Stimulated activated CD8-positive, alpha-beta memory T cell treated with anti-CD3 and anti-CD28 coated beads, Interleukin-15, amount 100 ng/mL, for 1 hour (primary cell): ENCODE measurements around the gene BFSP2.
"Not testable (repeated sequence)": the region's sequence is repeated elsewhere in the genome, so short reads cannot be mapped to it uniquely, and the experiment has no call there.

Experiments used
- DNase-seq: peaks from one replicate; pipeline ENCODE4 v3.0.0-alpha.2; 2020; ENCODE audit warnings: low read depth

Gene BFSP2

GRCh38 chr3:133457465-133458067 is 57.7 kb downstream of the BFSP2 start:
- no peak for DNase-seq

GRCh38 chr3:133459400-133459799 is 59.5 kb downstream of the BFSP2 start:
- DNase-seq: no peak

- DNase-seq: no peak
Measured at GRCh38 chr3:133460809-133461208, 61.0 kb downstream of the BFSP2 start.

GRCh38 chr3:133461291-133461690 is 61.4 kb downstream of the BFSP2 start:
- no peak for DNase-seq

- no peak for DNase-seq
Measured at GRCh38 chr3:133463347-133463860, 63.5 kb downstream of the BFSP2 start.

GRCh38 chr3:133464573-133464972 is 64.7 kb downstream of the BFSP2 start:
- no peak for DNase-seq

GRCh38 chr3:133466531-133467386 is 66.9 kb downstream of the BFSP2 start:
- no peak for DNase-seq

- no peak for DNase-seq
Measured at GRCh38 chr3:133467780-133468179, 67.9 kb downstream of the BFSP2 start.

GRCh38 chr3:133468251-133468721 is 68.4 kb downstream of the BFSP2 start:
- no peak for DNase-seq

- DNase-seq: no peak
Measured at GRCh38 chr3:133469140-133469731, 69.4 kb downstream of the BFSP2 start.

GRCh38 chr3:133472242-133472641 is 72.4 kb downstream of the BFSP2 start:
- no peak for DNase-seq

- DNase-seq: no peak
Measured at GRCh38 chr3:133472889-133473288, 73.0 kb downstream of the BFSP2 start.

GRCh38 chr3:133473472-133474191 is 73.8 kb downstream of the BFSP2 start:
- DNase-seq: not testable (repeated sequence)

- no peak for DNase-seq
Measured at GRCh38 chr3:133474251-133474801, 74.5 kb downstream of the BFSP2 start.

GRCh38 chr3:133474817-133475216 is 75.0 kb downstream of the BFSP2 start:
- DNase-seq: no peak

- no peak for DNase-seq
Measured at GRCh38 chr3:133475245-133476010, 75.6 kb downstream of the BFSP2 start.

- no peak for DNase-seq
Measured at GRCh38 chr3:133476971-133477375, 77.1 kb downstream of the BFSP2 start.

GRCh38 chr3:133477487-133477886 is 77.6 kb downstream of the BFSP2 start:
- no peak for DNase-seq

- DNase-seq: no peak
Measured at GRCh38 chr3:133478624-133479023, 78.8 kb downstream of the BFSP2 start.

- DNase-seq: no peak
Measured at GRCh38 chr3:133479401-133479800, 79.5 kb downstream of the BFSP2 start.
